HG03342 (cell line): ENCODE measurements around the gene PDHB.

Experiments used
- ATAC-seq: cut with Tn5 transposase; IDR thresholded peaks from one replicate; pipeline ENCODE4 v1.9.1; 2021; ENCODE audit warnings: mild to moderate bottlenecking, moderate library complexity; ENCODE audit not compliant: unreplicated experiment

Gene PDHB

DNA sequence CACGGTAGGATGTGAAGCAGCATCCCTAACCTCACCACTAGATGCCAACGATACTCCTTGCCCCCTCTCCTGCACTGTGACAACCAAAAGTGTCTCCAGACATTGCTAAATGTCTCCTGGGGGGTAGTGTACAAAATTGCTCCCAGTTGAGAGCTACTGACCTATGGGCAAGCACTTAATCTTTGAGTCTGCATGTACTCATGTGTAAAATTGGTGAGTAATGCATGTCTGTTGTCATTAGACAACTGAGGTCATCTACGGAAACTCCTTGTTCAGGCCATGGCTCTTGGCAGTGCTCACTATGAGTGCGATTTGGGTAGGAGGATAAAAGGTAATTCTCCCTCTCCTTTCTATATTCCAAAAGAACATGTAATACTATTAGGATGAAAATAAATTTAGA lies 29.2 kb downstream of the PDHB start:
- ATAC-seq = no peak

GRCh38 chr3:58403513-58404109 lies 30.0 kb downstream of the PDHB start:
- no peak for ATAC-seq

DNA sequence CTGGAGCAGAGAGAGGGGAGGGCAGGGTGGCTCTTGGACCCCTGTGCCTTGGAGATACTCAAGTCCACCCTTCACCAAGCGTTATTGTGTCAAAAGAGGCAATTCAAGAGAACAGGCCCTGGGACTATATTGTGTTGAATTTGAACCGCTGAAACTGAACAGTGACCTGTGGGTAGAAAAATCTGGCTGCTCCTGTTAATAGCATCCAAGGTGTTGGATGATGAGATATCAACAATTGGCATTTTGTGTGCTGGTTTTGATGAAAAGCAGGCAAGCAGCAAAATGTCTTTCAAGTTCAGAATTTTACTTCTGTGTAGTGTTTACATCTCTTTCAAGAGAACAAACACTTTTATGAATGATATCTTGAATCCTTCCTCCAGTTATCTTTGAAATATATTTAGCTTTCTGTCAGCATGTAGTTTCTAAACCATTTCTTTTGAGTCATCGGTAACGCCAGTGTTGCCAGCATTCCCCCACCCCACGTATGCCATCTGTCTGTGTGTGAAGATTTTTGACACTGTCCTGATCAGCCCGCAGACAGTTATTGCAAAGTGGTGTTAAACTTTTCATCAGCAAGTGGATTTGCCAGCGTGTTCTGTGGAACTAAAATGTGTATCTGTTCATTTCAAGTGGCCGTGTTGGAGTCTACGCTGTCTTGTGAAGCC lies 34.8 kb downstream of the PDHB start:
- ATAC-seq = no peak

DNA sequence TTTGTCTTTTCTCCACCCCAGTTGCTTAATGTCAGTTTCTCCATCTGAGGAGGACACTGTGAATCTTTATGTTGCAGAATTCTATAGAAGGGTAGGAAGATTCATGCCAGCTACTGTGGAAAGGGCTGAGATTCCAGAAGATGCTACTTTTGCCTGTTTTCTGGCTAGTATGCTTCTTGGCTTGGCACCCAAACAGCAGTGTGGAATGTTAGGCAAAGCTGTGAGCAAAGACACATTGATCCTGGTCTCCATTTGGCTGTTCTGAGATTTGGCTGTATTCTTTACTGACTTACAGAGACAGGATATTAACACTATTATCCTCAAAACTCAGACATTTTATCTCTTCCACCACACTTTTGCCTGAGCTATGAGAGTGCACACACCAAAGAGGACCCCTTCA lies 39.3 kb downstream of the PDHB start:
- ATAC-seq = no peak

- ATAC-seq = no peak
Measured at GRCh38 chr3:58392181-58392580, 41.5 kb downstream of the PDHB start.

DNA sequence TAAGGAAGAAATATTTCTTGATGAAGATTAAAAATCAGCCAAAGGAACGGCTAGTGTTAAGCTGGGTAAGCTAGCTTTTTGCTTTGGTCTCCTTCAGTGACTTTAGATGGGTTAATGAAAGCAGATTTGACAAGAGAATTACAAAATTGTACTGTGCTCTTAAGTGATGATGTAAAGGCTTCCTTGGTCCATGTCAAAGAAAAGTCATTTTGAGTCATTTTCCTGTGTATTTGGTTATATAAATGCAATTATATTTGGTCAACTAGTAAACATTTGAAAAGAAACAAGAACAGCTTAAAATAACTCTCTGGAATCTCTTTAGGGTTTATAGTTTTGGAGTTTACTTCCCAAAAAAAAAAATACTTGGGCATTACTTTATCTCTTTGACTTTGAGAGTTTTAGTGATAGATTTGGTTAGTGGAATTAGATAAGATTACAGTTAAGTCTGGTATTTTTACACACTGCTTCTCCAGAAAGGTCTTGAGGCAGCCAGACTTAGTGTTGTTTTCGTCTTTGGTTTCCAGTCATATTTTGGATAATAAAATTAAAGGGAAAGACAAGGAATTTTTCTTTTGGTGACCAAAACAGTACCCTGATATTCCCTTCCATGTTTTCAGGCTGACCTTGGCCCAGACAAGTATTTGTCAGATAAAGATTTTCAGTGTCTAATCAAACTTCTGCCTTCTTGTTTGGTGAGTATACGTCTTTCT lies 42.3 kb downstream of the PDHB start:
- ATAC-seq = no peak

GRCh38 chr3:58388550-58389091 lies 45.0 kb downstream of the PDHB start:
- no peak for ATAC-seq

GRCh38 chr3:58387650-58388546 lies 45.7 kb downstream of the PDHB start:
- ATAC-seq = no peak

DNA sequence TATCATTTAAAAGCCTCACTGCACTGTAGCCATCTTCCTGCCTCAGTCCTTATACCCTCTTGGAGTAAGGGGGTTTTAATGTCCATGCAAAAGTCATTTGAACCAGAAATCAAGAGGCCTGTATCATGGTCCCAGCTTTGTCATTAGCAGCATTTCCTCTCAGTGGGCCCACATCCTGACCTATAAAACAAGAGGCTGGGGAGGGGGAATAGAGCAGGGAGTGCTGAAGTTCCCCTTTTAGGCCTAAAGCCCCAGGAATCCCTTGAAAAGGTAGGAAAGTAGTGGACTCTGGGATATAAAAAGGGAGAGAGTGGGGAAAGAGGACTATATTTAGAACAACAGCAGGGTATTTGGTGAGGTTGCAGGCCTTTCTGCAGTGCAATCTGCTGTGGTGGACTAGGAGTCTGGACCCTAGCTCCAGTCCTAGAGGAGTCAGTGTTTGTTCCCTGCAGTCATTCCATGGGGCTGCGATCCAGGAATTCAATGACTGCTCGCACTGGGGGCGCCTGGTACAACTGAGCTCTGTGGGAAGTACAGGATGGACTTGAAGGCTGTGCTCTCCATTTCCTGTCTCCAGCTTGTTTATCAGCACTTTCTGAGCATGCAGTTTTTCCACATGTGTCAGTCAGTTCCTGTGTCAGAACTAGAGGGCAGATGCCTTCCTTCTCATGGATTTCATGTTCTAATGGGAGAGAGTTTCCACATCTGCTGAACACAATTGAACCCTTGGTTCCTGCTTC lies 46.8 kb downstream of the PDHB start:
- no peak for ATAC-seq

- ATAC-seq = no peak
Measured at GRCh38 chr3:58384381-58385090, 49.1 kb downstream of the PDHB start.

GRCh38 chr3:58383904-58384303 lies 49.7 kb downstream of the PDHB start:
- no peak for ATAC-seq

DNA sequence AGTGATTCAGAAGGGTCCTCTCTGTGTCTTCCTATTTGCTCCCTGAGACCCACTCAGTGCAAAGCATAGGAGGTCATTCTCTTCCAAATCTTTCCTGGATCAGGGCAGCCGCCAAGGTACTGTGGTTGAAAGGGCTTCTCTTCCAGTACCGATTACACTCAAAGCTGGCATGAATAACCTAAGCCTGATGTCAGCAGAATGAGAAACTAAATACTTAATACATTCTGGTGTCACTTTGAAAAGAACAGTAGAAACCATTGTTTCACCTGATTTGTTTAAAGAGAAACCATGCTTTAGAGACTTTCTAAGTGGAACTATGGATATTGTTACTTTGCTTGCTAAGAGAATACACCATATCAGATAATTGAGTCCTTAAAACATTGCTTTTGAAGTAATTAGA lies 50.2 kb downstream of the PDHB start:
- no peak for ATAC-seq

- no peak for ATAC-seq
Measured at GRCh38 chr3:58379351-58380073, 54.1 kb downstream of the PDHB start.

- ATAC-seq = no peak
Measured at GRCh38 chr3:58377750-58378149, 55.9 kb downstream of the PDHB start.
